IMR-90 (cell line): ENCODE measurements around the gene CAMTA1. TPM values are rescaled to one million over a fixed set of nuclear protein-coding genes. Genes with fewer than 3 reads are reported as not detected.
A peak's percentile ranks its signal among the peaks of the same experiment; 100 is the strongest.

Source experiments
- ATAC-seq: fragments of 200-7000 bp; cut with Tn5 transposase; 2 replicates; pipeline ENCODE4 v1.9.1; 2020; ENCODE audit warnings: low read depth, mild to moderate bottlenecking, moderate library complexity
- BruUV-seq: library from RNA; stranded (reverse); fragments of 400-500 nt; replicated peaks from 2 replicates; lab custom pipeline; 2021; lab: Mats Ljungman, UMichigan
- CTCF ChIA-PET: fragments of 300-600 bp; formaldehyde crosslinking; extraction: SDS; loops from one replicate; lab custom pipeline; 2021; ENCODE audit warnings: antibody characterized with exemption; lab: Yijun Ruan, JAX
- POLR2A ChIA-PET: fragments of 300-600 bp; sonication (Branson Sonifier 250); formaldehyde crosslinking; loops from one replicate; lab custom pipeline; 2022; ENCODE audit warnings: antibody characterized with exemption; ENCODE audit not compliant: unreplicated experiment; lab: Charles Lee
- DNase-seq: peaks from one replicate; pipeline ENCODE4 v3.0.0; 2013
- H2AFZ ChIP-seq: replicated peaks from 2 replicates; pipeline ENCODE3; 2013; ENCODE audit warnings: low read length, mild to moderate bottlenecking; ENCODE audit not compliant: poor library complexity
- H2AK5ac ChIP-seq: 2 replicates; pipeline ENCODE4 v1.6.1; 2013; ENCODE audit warnings: low read depth, low read length, inconsistent platforms
- H2AK9ac ChIP-seq: replicated peaks from 2 replicates; pipeline ENCODE3; 2013; ENCODE audit warnings: mild to moderate bottlenecking, low read depth, low read length, moderate library complexity; ENCODE audit not compliant: poor library complexity
- H2BK120ac ChIP-seq: 2 replicates; pipeline ENCODE4 v1.6.1; 2013; ENCODE audit warnings: low read depth, low read length, inconsistent platforms
- H2BK15ac ChIP-seq: 3 replicates; pipeline ENCODE4 v1.6.1; 2013; ENCODE audit warnings: low read depth, low read length, inconsistent platforms
- H2BK20ac ChIP-seq: 2 replicates; pipeline ENCODE4 v1.6.1; 2013; ENCODE audit warnings: low read depth, mild to moderate bottlenecking, inconsistent platforms, low read length, moderate library complexity
- H2BK5ac ChIP-seq: 2 replicates; pipeline ENCODE4 v1.6.1; 2013; ENCODE audit warnings: mild to moderate bottlenecking, low read depth, low read length, inconsistent platforms; ENCODE audit not compliant: poor library complexity, severe bottlenecking
- H3K14ac ChIP-seq: replicated peaks from 2 replicates; pipeline ENCODE4 v1.6.1; 2013; ENCODE audit warnings: low read depth, low read length, inconsistent platforms
- H3K18ac ChIP-seq: 2 replicates; pipeline ENCODE4 v1.6.1; 2013; ENCODE audit warnings: low read depth, low read length, control low read depth
- H3K23ac ChIP-seq: 2 replicates; pipeline ENCODE4 v1.6.1; 2013; ENCODE audit warnings: low read depth, low read length, inconsistent platforms
- H3K27ac ChIP-seq: 2 replicates; pipeline ENCODE4 v1.5.1; 2013; ENCODE audit warnings: mild to moderate bottlenecking, control low read depth, low read length; ENCODE audit not compliant: insufficient read depth
- H3K27me3 ChIP-seq: 2 replicates; pipeline ENCODE4 v1.6.1; 2013; ENCODE audit warnings: low read length; ENCODE audit not compliant: control insufficient read depth, insufficient read depth
- H3K36me3 ChIP-seq: 2 replicates; pipeline ENCODE4 v1.6.1; 2013; ENCODE audit warnings: low read length, mixed read lengths; ENCODE audit not compliant: control insufficient read depth, insufficient read depth
- H3K4ac ChIP-seq: 2 replicates; pipeline ENCODE4 v1.6.1; 2013; ENCODE audit warnings: low read depth, low read length, inconsistent platforms
- H3K4me1 ChIP-seq: 2 replicates; pipeline ENCODE4 v1.6.1; 2013; ENCODE audit warnings: low read length, mixed read lengths; ENCODE audit not compliant: control insufficient read depth, insufficient read depth
- H3K4me2 ChIP-seq: 2 replicates; pipeline ENCODE4 v1.6.1; 2013; ENCODE audit warnings: low read depth, mild to moderate bottlenecking, control low read depth, low read length, moderate library complexity
- H3K4me3 ChIP-seq: 2 replicates; pipeline ENCODE4 v1.5.1; 2013; ENCODE audit warnings: low read depth, mild to moderate bottlenecking, control low read depth, low read length, moderate library complexity; ENCODE audit not compliant: insufficient read depth
- H3K56ac ChIP-seq: 2 replicates; pipeline ENCODE4 v1.6.1; 2013; ENCODE audit warnings: low read length, inconsistent platforms; ENCODE audit not compliant: insufficient read depth; ENCODE audit errors: extremely low read depth
- H3K79me1 ChIP-seq, 2 experiments: 2 replicates each; pipeline ENCODE4 v1.6.1; 2013; ENCODE audit warnings: low read length in 2 of 2, inconsistent platforms in 1 of 2, low read depth in 1 of 2
- H3K9ac ChIP-seq: 2 replicates; pipeline ENCODE4 v1.6.1; 2013; ENCODE audit warnings: low read depth, low read length, control low read depth
- H3K9me1 ChIP-seq: 2 replicates; pipeline ENCODE4 v1.6.1; 2013; ENCODE audit warnings: low read length, inconsistent platforms; ENCODE audit not compliant: insufficient read depth
- H3K9me3 ChIP-seq: 2 replicates; pipeline ENCODE4 v1.6.1; 2013; ENCODE audit warnings: low read length; ENCODE audit not compliant: control insufficient read depth, insufficient read depth
- H4K20me1 ChIP-seq: 2 replicates; pipeline ENCODE4 v1.6.1; 2013; ENCODE audit warnings: low read length, inconsistent platforms; ENCODE audit not compliant: insufficient read depth
- H4K5ac ChIP-seq: 2 replicates; pipeline ENCODE4 v1.6.1; 2013; ENCODE audit warnings: mild to moderate bottlenecking, low read depth, low read length, control low read depth
- H4K8ac ChIP-seq, 2 experiments: 2 replicates each; pipeline ENCODE4 v1.6.1; 2013; ENCODE audit warnings: low read depth in 2 of 2, low read length in 2 of 2, control low read depth in 1 of 2, inconsistent platforms in 1 of 2
- H4K91ac ChIP-seq: 2 replicates; pipeline ENCODE4 v1.6.1; 2013; ENCODE audit warnings: low read depth, low read length, inconsistent platforms; ENCODE audit not compliant: insufficient read depth
- BHLHE40 ChIP-seq: fragments of 150-350 bp; IDR thresholded peaks from 2 replicates; pipeline ENCODE4 v1.6.1; 2016; ENCODE audit warnings: mild to moderate bottlenecking, low read depth, low read length
- CEBPB ChIP-seq: IDR thresholded peaks from 2 replicates; pipeline ENCODE4 v1.6.1; 2012; ENCODE audit warnings: low read depth, low read length, improper control_type of control experiment
- CHD1 ChIP-seq: IDR thresholded peaks from 2 replicates; pipeline ENCODE4 v1.6.1; 2012; ENCODE audit warnings: low read depth, low read length, improper control_type of control experiment
- CTCF ChIP-seq: conservative IDR thresholded peaks from 2 replicates; pipeline ENCODE4 v1.5.1; 2012; ENCODE audit warnings: mild to moderate bottlenecking, low read depth, low read length, improper control_type of control experiment
- MAFK ChIP-seq: IDR thresholded peaks from 2 replicates; pipeline ENCODE4 v1.6.1; 2012; ENCODE audit warnings: low read depth, low read length, improper control_type of control experiment
- MAZ ChIP-seq: IDR thresholded peaks from 2 replicates; pipeline ENCODE4 v1.6.1; 2012; ENCODE audit warnings: low read depth, mild to moderate bottlenecking, low read length, improper control_type of control experiment, moderate library complexity, borderline replicate concordance
- MXI1 ChIP-seq: IDR thresholded peaks from 2 replicates; pipeline ENCODE4 v1.6.1; 2012; ENCODE audit warnings: low read depth, mild to moderate bottlenecking, low read length, moderate library complexity, borderline replicate concordance
- NFE2L2 ChIP-seq: fragments of 150-350 bp; IDR thresholded peaks from 2 replicates; pipeline ENCODE4 v1.6.1; 2016; ENCODE audit warnings: low read depth, mild to moderate bottlenecking, low read length
- POLR2A ChIP-seq: IDR thresholded peaks from 2 replicates; pipeline ENCODE4 v1.6.1; 2012; ENCODE audit warnings: mild to moderate bottlenecking, low read depth, low read length
- RCOR1 ChIP-seq: IDR thresholded peaks from 2 replicates; pipeline ENCODE4 v1.6.1; 2012; ENCODE audit warnings: mild to moderate bottlenecking, low read length, improper control_type of control experiment; ENCODE audit not compliant: insufficient replicate concordance
- RFX5 ChIP-seq: IDR thresholded peaks from 2 replicates; pipeline ENCODE4 v1.8.0; 2012; ENCODE audit warnings: low read depth, mild to moderate bottlenecking, low read length, moderate library complexity
- SMC3 ChIP-seq: fragments of 150-350 bp; IDR thresholded peaks from 2 replicates; pipeline ENCODE4 v1.6.1; 2016; ENCODE audit warnings: low read depth, mild to moderate bottlenecking, antibody characterized with exemption, low read length, moderate library complexity
- USF2 ChIP-seq: fragments of 150-350 bp; IDR thresholded peaks from 2 replicates; pipeline ENCODE4 v1.6.1; 2017; ENCODE audit warnings: mild to moderate bottlenecking, antibody characterized with exemption, low read length, low read depth
- WGBS, 2 experiments: methylation state at CpG; one replicate each; pipeline versions ENCODE4 v1.1.5 to v1.1.7; 2013; ENCODE audit warnings: missing lambda C conversion rate in 2 of 2; ENCODE audit not compliant: insufficient read length in 1 of 2; ENCODE audit errors: extremely low coverage in 2 of 2; 5-methylcytosine and 5-hydroxymethylcytosine counted together
- dilution Hi-C: fragments of 300-500 bp; cut with HindIII; formaldehyde crosslinking; loops from one replicate; pipeline ENCODE4 v1.14.3; 2018; ENCODE audit warnings: low sequenced_read_pairs; ENCODE audit not compliant: unreplicated experiment
- in situ Hi-C: fragments of 300-500 bp; cut with MboI; formaldehyde crosslinking; loops from 3 replicates; pipeline ENCODE4 v1.14.3; 2019; ENCODE audit warnings: low sequenced_read_pairs, inconsistent platforms, mixed read lengths
- intact Hi-C: fragments of 100-400 bp; cut with micrococcal nuclease; formaldehyde crosslinking; loops from 2 replicates; pipeline ENCODE4 v1.10.0; 2022
- polyA plus RNA-seq, 3 experiments: library from polyadenylated mRNA; depleted of rRNA; stranded (reverse); fragments of >200 nt; gene quantifications; 2 replicates each; pipeline ENCODE4 v1.2.3, GENCODE V29; 2012; ENCODE audit warnings: low replicate concordance in 1 of 3
- total RNA-seq: library from RNA; depleted of rRNA; stranded (reverse); fragments of >200 nt; gene quantifications from 2 replicates; pipeline ENCODE4 v1.2.3, GENCODE V29; 2012
- TF ChIP-seq, protein P1 (sequence below): fragments of 150-350 bp; IDR thresholded peaks from 2 replicates; pipeline ENCODE4 v1.6.1; 2016; ENCODE audit warnings: low read depth, mild to moderate bottlenecking, low read length, moderate library complexity, borderline replicate concordance

CAMTA1 gene
- total and polyA plus RNA-seq, 2 of the 4 experiments (the other 2 are of a cell fraction) = 35.5 to 74.3 TPM

GRCh38 chr1:7534061-7534825 is 749.0 kb downstream of the CAMTA1 start:
- TF ChIP-seq POLR2A = no peak
- TF ChIP-seq, protein P1, sequence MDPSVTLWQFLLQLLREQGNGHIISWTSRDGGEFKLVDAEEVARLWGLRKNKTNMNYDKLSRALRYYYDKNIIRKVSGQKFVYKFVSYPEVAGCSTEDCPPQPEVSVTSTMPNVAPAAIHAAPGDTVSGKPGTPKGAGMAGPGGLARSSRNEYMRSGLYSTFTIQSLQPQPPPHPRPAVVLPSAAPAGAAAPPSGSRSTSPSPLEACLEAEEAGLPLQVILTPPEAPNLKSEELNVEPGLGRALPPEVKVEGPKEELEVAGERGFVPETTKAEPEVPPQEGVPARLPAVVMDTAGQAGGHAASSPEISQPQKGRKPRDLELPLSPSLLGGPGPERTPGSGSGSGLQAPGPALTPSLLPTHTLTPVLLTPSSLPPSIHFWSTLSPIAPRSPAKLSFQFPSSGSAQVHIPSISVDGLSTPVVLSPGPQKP = no peak
- TF ChIP-seq RFX5 = no peak
- TF ChIP-seq SMC3 = no peak
- no peak for TF ChIP-seq RCOR1
- no peak for TF ChIP-seq MAZ
- no peak for TF ChIP-seq USF2
- no peak for TF ChIP-seq BHLHE40
- TF ChIP-seq CTCF = no peak
- TF ChIP-seq CEBPB = no peak
- TF ChIP-seq MAFK = no peak
- no peak for TF ChIP-seq MXI1
- TF ChIP-seq CHD1 = no peak
- TF ChIP-seq NFE2L2 = no peak
- POLR2A ChIA-PET = no interaction called here
- Histone ChIP-seq H3K4me1 (no peaks in the 10 kb centered on the region), H2AFZ (peak overlapping the region; percentile 62), H2BK120ac (no peak overlapping the region), H2AK9ac (no peak overlapping the region), H3K79me1 (no peaks in the 10 kb centered on the region), H2AK5ac (no peak overlapping the region), H3K9ac (no peak overlapping the region), H3K56ac (no peak overlapping the region), H4K20me1 (no peaks in the 10 kb centered on the region), H4K91ac (no peak overlapping the region), H3K9me3 (peaks cover 2% of the 10 kb centered on the region; the same call in 1 of the 2 replicates), H3K36me3 (no peaks in the 10 kb centered on the region), H3K18ac (no peak overlapping the region), H3K14ac (no peak overlapping the region), H2BK20ac (no peak overlapping the region), H3K9me1 (no peaks in the 10 kb centered on the region), H2BK15ac (no peak overlapping the region), H3K27ac (no peak overlapping the region), H3K4me2 (no peak overlapping the region), H3K27me3 (no peaks in the 10 kb centered on the region), H3K23ac (no peak overlapping the region), H4K8ac (no peak overlapping the region), H3K4me3 (no peak overlapping the region), H4K5ac (no peak overlapping the region), H2BK5ac (no peak overlapping the region), H3K4ac (no peak overlapping the region)
- DNase-seq = no peak
- in situ Hi-C loops = no loop called here
- no TSS peak for BruUV-seq
- 40% methylated on average over 1 of the region's 24 CpGs; no CpG with 5 or more reads in 1 of the 2 experiments for WGBS, 2 experiments
- ATAC-seq = no peak
- intact Hi-C loops = no loop called here
- dilution Hi-C loops = no loop called here
- CTCF ChIA-PET = no interaction called here
